Measurements from ENCODE around the gene JPH2. TPM values are rescaled to one million over a fixed set of nuclear protein-coding genes. Genes with fewer than 3 reads are reported as not detected.

Gene JPH2
- total RNA-seq, 2 experiments from 2014 or later = not detected

DNA sequence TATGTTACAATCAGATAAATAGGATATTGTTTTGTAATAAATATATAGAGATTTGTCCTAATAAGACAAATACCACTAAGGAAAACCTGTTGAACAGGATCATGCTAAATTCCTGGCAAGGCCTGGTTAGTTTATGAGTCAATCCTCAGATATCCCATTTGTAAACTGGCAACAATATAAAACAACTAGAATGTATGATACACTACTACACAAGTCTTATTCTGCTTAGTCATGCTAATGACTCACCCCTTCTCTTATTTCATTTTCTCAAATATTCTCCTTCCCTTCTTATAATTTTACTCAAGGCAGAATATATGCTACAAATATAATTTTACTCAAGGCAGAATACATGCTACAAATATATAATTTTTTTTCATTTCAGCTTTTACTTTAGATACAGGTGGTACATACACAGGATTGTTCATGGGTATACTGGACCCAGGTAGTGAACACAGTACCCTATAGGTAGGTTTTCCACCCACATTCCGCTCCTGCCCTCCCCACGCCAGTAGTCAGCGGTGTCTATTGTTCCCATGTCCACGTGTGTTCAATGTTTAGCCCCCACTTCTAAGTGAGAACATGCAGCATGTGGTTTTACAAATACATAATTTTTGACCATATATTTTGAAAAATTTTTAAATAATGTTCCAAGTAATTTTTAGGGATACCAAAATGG, 17.3 kb upstream of the JPH2 start:
- Histone ChIP-seq H3K27ac (ENCODE audit: low read depth in 1 of 2, low read length in 2 of 2) (no peak overlapping the region), H3K4me1 (ENCODE audit: insufficient read depth, low read length) (peaks cover 5% of the 10 kb centered on the region), H3K36me3 (ENCODE audit: insufficient read depth, low read length) (peaks cover 63% of the 10 kb centered on the region), H3K4me3 (ENCODE audit: low read length) (no peak overlapping the region), H3K9me3 (ENCODE audit: control insufficient read depth in 1 of 2, insufficient read depth in 1 of 2, low read length in 2 of 2) (no peaks in the 10 kb centered on the region), H3K27me3 (ENCODE audit: control insufficient read depth in 1 of 2, insufficient read depth in 2 of 2, low read length in 2 of 2) (no peaks in the 10 kb centered on the region)
- DNase-seq (no peak), ATAC-seq (ENCODE audit: poor library complexity) (no peak)
- Mint-ChIP-seq H3K9me3 (no peaks in the 10 kb centered on the region), H3K4me1 (ENCODE audit: low read depth) (peaks cover 64% of the 10 kb centered on the region), H3K27me3 (no peaks in the 10 kb centered on the region), H3K27ac (no peak overlapping the region), H3K36me3 (ENCODE audit: low read depth) (peaks cover 97% of the 10 kb centered on the region), H3K4me3 (no peak overlapping the region)
- CTCF ChIA-PET = interaction anchor here (1.3 kb wide), 1 partner anchor 107 kb away, joined by 3 read pairs; the partner anchor contains the start of gene FITM2
- intact Hi-C loops (cut with DNase I, micrococcal nuclease) = no loop called here
- POLR2A ChIA-PET = no interaction called here
- TF ChIP-seq, protein P1, sequence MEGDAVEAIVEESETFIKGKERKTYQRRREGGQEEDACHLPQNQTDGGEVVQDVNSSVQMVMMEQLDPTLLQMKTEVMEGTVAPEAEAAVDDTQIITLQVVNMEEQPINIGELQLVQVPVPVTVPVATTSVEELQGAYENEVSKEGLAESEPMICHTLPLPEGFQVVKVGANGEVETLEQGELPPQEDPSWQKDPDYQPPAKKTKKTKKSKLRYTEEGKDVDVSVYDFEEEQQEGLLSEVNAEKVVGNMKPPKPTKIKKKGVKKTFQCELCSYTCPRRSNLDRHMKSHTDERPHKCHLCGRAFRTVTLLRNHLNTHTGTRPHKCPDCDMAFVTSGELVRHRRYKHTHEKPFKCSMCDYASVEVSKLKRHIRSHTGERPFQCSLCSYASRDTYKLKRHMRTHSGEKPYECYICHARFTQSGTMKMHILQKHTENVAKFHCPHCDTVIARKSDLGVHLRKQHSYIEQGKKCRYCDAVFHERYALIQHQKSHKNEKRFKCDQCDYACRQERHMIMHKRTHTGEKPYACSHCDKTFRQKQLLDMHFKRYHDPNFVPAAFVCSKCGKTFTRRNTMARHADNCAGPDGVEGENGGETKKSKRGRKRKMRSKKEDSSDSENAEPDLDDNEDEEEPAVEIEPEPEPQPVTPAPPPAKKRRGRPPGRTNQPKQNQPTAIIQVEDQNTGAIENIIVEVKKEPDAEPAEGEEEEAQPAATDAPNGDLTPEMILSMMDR (IDR thresholded peaks at IDR 0.05) = no peak

DNA sequence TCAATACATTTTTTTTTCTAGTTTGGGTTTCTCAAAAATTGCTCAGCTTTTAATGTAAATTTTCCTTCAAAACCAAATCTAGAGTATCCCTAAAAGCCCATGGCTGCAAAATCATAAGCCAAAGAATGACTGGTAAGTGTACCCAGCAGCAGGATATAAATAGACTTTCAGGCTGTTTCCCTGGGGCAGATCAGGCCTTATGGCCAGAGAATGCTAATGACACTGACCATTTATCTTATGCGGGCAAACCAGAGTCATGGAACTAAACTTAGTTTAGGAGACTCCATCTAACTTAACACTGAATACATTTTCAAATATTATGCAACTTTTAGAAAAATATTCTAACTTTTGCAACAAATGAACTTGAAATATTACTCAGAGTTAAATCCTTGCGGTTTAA, 16.2 kb upstream of the JPH2 start:
- H3K9me3 Mint-ChIP-seq = no peaks in the 10 kb centered on the region
- DNase-seq = no peak
- Histone ChIP-seq H3K4me3 (ENCODE audit: low read length) (no peak overlapping the region), H3K4me1 (ENCODE audit: insufficient read depth, low read length) (no peaks in the 10 kb centered on the region), H3K36me3 (ENCODE audit: insufficient read depth, low read length) (peaks cover 71% of the 10 kb centered on the region), H3K27ac (ENCODE audit: low read depth in 1 of 2, low read length in 2 of 2) (no peak overlapping the region), H3K27me3 (ENCODE audit: control insufficient read depth in 1 of 2, insufficient read depth in 2 of 2, low read length in 2 of 2) (no peaks in the 10 kb centered on the region), H3K9me3 (ENCODE audit: control insufficient read depth in 1 of 2, insufficient read depth in 1 of 2, low read length in 2 of 2) (no peaks in the 10 kb centered on the region)
- ATAC-seq (ENCODE audit: poor library complexity) = no peak
- peak overlapping the region; percentile 42 for H3K27ac Mint-ChIP-seq
- H3K4me1 Mint-ChIP-seq (ENCODE audit: low read depth) = peaks cover 52% of the 10 kb centered on the region
- H3K27me3 Mint-ChIP-seq = no peaks in the 10 kb centered on the region
- ChIA-PET CTCF (interaction anchor here (1.0 kb wide), 1 partner anchor 13 kb away, joined by 3 read pairs; no protein-coding TSS in a partner anchor), POLR2A (interaction anchor here (0.6 kb wide), 1 partner anchor 407 kb away, joined by 3 read pairs; no protein-coding TSS in a partner anchor)
- peaks cover 94% of the 10 kb centered on the region for H3K36me3 Mint-ChIP-seq (ENCODE audit: low read depth)
- intact Hi-C loops (cut with DNase I, micrococcal nuclease) = no loop called here
- H3K4me3 Mint-ChIP-seq = no peak overlapping the region
- TF ChIP-seq, protein P1 (IDR thresholded peaks at IDR 0.05) = no peak

DNA sequence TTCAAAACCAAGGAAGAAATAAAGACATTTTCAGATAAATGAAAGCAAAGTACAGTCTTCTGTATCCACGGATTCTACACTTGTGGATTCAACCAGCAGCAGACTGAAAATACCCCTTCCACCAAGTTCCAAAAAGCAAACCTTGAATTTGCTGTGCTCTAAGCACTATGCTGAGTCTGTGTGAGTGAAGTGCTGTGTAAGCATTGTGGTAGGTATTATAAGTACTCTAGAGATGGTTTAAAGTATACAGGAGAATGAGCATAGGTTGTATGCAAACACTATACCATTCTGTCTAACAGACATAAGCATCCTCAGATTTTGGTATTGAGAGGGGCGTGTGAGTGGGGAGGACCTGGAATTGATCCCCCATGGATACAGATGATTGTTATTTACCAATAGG, 14.0 kb upstream of the JPH2 start:
- no peaks in the 10 kb centered on the region for H3K9me3 Mint-ChIP-seq
- no peak overlapping the region for H3K27ac ChIP-seq (ENCODE audit: low read depth in 1 of 2, low read length in 2 of 2)
- DNase-seq (no peak), ATAC-seq (ENCODE audit: poor library complexity) (no peak)
- H3K27me3 ChIP-seq (ENCODE audit: control insufficient read depth in 1 of 2, insufficient read depth in 2 of 2, low read length in 2 of 2) = no peaks in the 10 kb centered on the region
- ChIA-PET POLR2A (no interaction called here), CTCF (no interaction called here)
- intact Hi-C loops (cut with DNase I, micrococcal nuclease) = no loop called here
- H3K4me1 ChIP-seq (ENCODE audit: insufficient read depth, low read length) = no peaks in the 10 kb centered on the region
- H3K27me3 Mint-ChIP-seq = no peaks in the 10 kb centered on the region
- H3K4me1 Mint-ChIP-seq (ENCODE audit: low read depth) = peaks cover 33% of the 10 kb centered on the region
- peaks cover 95% of the 10 kb centered on the region for H3K36me3 Mint-ChIP-seq (ENCODE audit: low read depth)
- H3K4me3 Mint-ChIP-seq = no peak overlapping the region
- H3K36me3 ChIP-seq (ENCODE audit: insufficient read depth, low read length) = peaks cover 84% of the 10 kb centered on the region
- no peaks in the 10 kb centered on the region for H3K9me3 ChIP-seq (ENCODE audit: control insufficient read depth in 1 of 2, insufficient read depth in 1 of 2, low read length in 2 of 2)
- TF ChIP-seq, protein P1 (IDR thresholded peaks at IDR 0.05) = no peak
- no peak overlapping the region for H3K4me3 ChIP-seq (ENCODE audit: low read length)
- H3K27ac Mint-ChIP-seq = no peak overlapping the region

Measured in CD4-positive, alpha-beta T cell (primary cell).